ENCODE data around the gene GPATCH1. TPM values are rescaled to one million over a fixed set of nuclear protein-coding genes. Genes with fewer than 3 reads are reported as not detected.

The GPATCH1 gene
- total and polyA plus RNA-seq, 2 of the 8 experiments (the other 6 are each of a cell fraction or from before 2014, with no cell fraction given): 4.3 to 8.2 TPM

GRCh38 chr19:33130433-33130832, 49.5 kb downstream of the GPATCH1 start:
- POLR2A ChIA-PET (ENCODE audit: partially characterized antibody): interaction anchor here (0.6 kb wide), 2 partner anchors 67 to 275 kb away, joined by 4 read pairs; no protein-coding TSS in a partner anchor

More at GRCh38 chr19:33130433-33130832, 49.5 kb downstream of the GPATCH1 start:
- no peak overlapping the region for H3K18ac ChIP-seq (ENCODE audit: extremely low read depth, low read length)
- H3K23me2 ChIP-seq (ENCODE audit: low read depth, low read length): no peaks in the 10 kb centered on the region
- no peak overlapping the region for H2AFZ ChIP-seq (ENCODE audit: low read length)
- H3K14ac ChIP-seq (ENCODE audit: insufficient read length): no peak overlapping the region
- CTCF ChIA-PET (ENCODE audit: partially characterized antibody): no interaction called here
- peaks cover 0 to 5% (median 0%) of the 10 kb centered on the region in 4 experiments; a peak in 3 of 8 replicates for H3K36me3 ChIP-seq (ENCODE audit: control insufficient read depth in 2 of 4, insufficient read depth in 4 of 4, low read length in 3 of 4)
- H2BK15ac ChIP-seq (ENCODE audit: low read length): no peak overlapping the region
- H4K5ac ChIP-seq (ENCODE audit: insufficient read length, low read depth, low read length): no peak overlapping the region
- H3K27me3 ChIP-seq (replicated peaks in 1 of 4; ENCODE audit: control insufficient read depth in 3 of 4, extremely low read depth in 1 of 4, insufficient read depth in 3 of 4, low read length in 3 of 4): no peaks in the 10 kb centered on the region
- H2BK12ac ChIP-seq (ENCODE audit: low read depth, low read length): no peak overlapping the region
- no peak overlapping the region for H2AK5ac ChIP-seq (ENCODE audit: low read depth, low read length)
- no peak overlapping the region for H4K8ac ChIP-seq (ENCODE audit: extremely low read depth, insufficient read depth, low read length)
- DNase-seq (ENCODE audit: low read depth in 1 of 2, low spot score in 2 of 2) (no peak), FAIRE-seq (no peak)
- H2BK120ac ChIP-seq (replicated peaks; ENCODE audit: low read depth, low read length): no peak overlapping the region
- no peak overlapping the region for H3K56ac ChIP-seq (replicated peaks; ENCODE audit: insufficient read length, low read depth, low read length)
- no peak overlapping the region for H2BK5ac ChIP-seq (ENCODE audit: low read depth, low read length)
- no peaks in the 10 kb centered on the region for H3K79me1 ChIP-seq (ENCODE audit: low read depth, low read length)
- 89% methylated on average over 6 of the region's 6 CpGs; no CpG with 5 or more reads in 1 of the 2 experiments for WGBS, 2 experiments (ENCODE audit: extremely low coverage in 1 of 2, insufficient coverage in 1 of 2, insufficient read length in 1 of 2, insufficient replicate concordance in 2 of 2, low coverage in 1 of 2, low lambda C conversion rate in 2 of 2, missing lambda C conversion rate in 1 of 2)
- H3K4me2 ChIP-seq (ENCODE audit: insufficient read depth in 1 of 2, low read depth in 2 of 2, low read length in 2 of 2): no peak overlapping the region
- no peaks in the 10 kb centered on the region for H4K20me1 ChIP-seq (replicated peaks in 1 of 2; ENCODE audit: control insufficient read depth in 1 of 2, insufficient read depth in 2 of 2, low read length in 2 of 2)
- H3K9ac ChIP-seq (replicated peaks in 1 of 4; ENCODE audit: extremely low read depth in 1 of 4, low read depth in 3 of 4, low read length in 3 of 4): no peak overlapping the region
- no peak overlapping the region for H3K23ac ChIP-seq (ENCODE audit: insufficient read length)
- no peak overlapping the region for H3K4me3 ChIP-seq (ENCODE audit: extremely low read depth in 1 of 4, insufficient read depth in 2 of 4, low read depth in 3 of 4, low read length in 4 of 4)
- no peaks in the 10 kb centered on the region for H3K79me2 ChIP-seq (ENCODE audit: control insufficient read depth in 1 of 2, insufficient read depth in 2 of 2, low read length in 2 of 2)
- no peak overlapping the region for H3K4ac ChIP-seq (replicated peaks; ENCODE audit: insufficient read length, low read depth, low read length)
- no peak overlapping the region for H2BK20ac ChIP-seq (ENCODE audit: low read length)
- no peak overlapping the region for H3K27ac ChIP-seq (ENCODE audit: low read depth, low read length)
- TF ChIP-seq ATF3 (IDR thresholded peaks at IDR 0.05; ENCODE audit: insufficient read depth, low read depth, low read length) (no peak), CHD2 (IDR thresholded peaks at IDR 0.05; ENCODE audit: low read length) (no peak)
- no peak overlapping the region for H4K91ac ChIP-seq (replicated peaks; ENCODE audit: insufficient read length, low read length)
- peaks cover 0 to 3% (median 0%) of the 10 kb centered on the region in 4 experiments; a peak in 1 of 7 replicates for H3K4me1 ChIP-seq (replicated peaks in 1 of 4; ENCODE audit: control insufficient read depth in 3 of 4, insufficient read depth in 4 of 4, low read length in 3 of 4)
- no peaks in the 10 kb centered on the region for H3K9me3 ChIP-seq (ENCODE audit: insufficient read depth in 2 of 2, low read depth in 1 of 2, low read length in 1 of 2)
